SJCRH30 (cell line): ENCODE data around the gene CCL26. TPM values are rescaled to one million over a fixed set of nuclear protein-coding genes. Genes with fewer than 3 reads are reported as not detected.

ENCODE experiments used
- DNase-seq, 2 experiments: peaks; one replicate each; pipeline ENCODE4 v3.0.0-alpha.2; 2015 to 2020
- H3K27ac ChIP-seq: fragments of 250-450 bp; sonication (Bioruptor Pico); 2 replicates; pipeline ENCODE4 v1.5.1; 2020; ENCODE audit warnings: mild to moderate bottlenecking, moderate library complexity
- H3K27me3 ChIP-seq: fragments of 250-450 bp; sonication (Bioruptor Pico); 2 replicates; pipeline ENCODE4 v1.5.1; 2020; ENCODE audit warnings: mild to moderate bottlenecking, moderate library complexity
- H3K36me3 ChIP-seq: fragments of 250-450 bp; sonication (Bioruptor Pico); 2 replicates; pipeline ENCODE4 v1.5.1; 2020; ENCODE audit warnings: mild to moderate bottlenecking, moderate library complexity
- H3K4me1 ChIP-seq: fragments of 250-450 bp; sonication (Bioruptor Pico); 2 replicates; pipeline ENCODE4 v1.5.1; 2020; ENCODE audit warnings: mild to moderate bottlenecking, moderate library complexity
- H3K4me3 ChIP-seq: fragments of 250-450 bp; sonication (Bioruptor Pico); 2 replicates; pipeline ENCODE4 v1.5.1; 2020; ENCODE audit warnings: mild to moderate bottlenecking, moderate library complexity
- H3K9me3 ChIP-seq: fragments of 250-450 bp; sonication (Bioruptor Pico); replicated peaks from 2 replicates; pipeline ENCODE4 v1.5.1; 2020; ENCODE audit warnings: mild to moderate bottlenecking, moderate library complexity
- total RNA-seq: library from RNA; depleted of rRNA; stranded (reverse); fragments of >200 nt; shearing (Covaris generic); gene quantifications from 2 replicates; pipeline ENCODE4 v1.2.3, GENCODE V29; 2014; rRNA removed

The CCL26 gene
- total RNA-seq, 1 experiment from 2014 or later = not detected

DNA sequence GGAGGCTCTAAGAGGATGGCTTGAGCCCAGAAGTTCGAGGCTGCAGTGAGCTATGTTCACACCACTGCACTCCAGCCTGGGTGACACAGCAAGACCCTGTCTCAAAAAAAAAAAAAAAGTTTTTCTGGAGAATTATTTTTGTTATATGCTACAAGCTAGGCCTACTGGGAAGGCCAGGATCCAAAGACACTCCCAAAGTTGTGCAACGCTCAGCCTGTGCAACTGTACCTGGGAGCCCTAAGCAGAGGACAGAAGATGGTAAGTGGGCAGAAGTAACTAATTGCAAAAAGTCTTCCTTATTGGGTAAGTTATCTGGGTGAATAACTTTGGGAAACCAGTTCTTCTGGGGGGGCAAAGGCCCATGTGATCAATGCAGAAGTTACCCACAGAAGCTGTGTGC lies 50.6 kb downstream of the CCL26 start:
- H3K4me3 ChIP-seq = no peak overlapping the region
- no peak overlapping the region for H3K27ac ChIP-seq
- H3K27me3 ChIP-seq = no peaks in the 10 kb centered on the region
- H3K4me1 ChIP-seq = no peaks in the 10 kb centered on the region
- peaks cover 4% of the 10 kb centered on the region; the same call in 1 of the 2 replicates for H3K36me3 ChIP-seq
- no peak for DNase-seq
- no peaks in the 10 kb centered on the region for H3K9me3 ChIP-seq

DNA sequence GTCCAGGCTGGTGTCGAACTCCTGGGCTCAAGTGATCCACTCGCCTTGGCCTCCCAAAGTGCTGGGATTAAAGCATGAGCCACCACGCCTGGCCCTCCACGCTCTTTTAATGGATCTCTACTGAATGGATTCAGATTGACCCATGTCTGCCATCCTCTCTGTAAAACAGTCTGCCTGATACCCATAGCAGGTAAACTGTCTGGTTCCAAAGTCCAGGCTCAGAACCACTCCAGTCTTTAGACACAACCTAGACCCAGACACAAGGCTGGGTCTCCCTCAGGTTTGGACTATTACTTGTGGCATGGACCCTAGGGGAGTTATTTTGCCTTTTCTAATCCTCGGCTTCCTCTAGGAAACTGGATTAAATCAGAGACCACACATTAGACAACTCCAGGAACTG lies 52.4 kb downstream of the CCL26 start:
- H3K27me3 ChIP-seq = no peaks in the 10 kb centered on the region
- no peak overlapping the region for H3K4me3 ChIP-seq
- H3K4me1 ChIP-seq = no peaks in the 10 kb centered on the region
- H3K36me3 ChIP-seq = peaks cover 4% of the 10 kb centered on the region; the same call in 1 of the 2 replicates
- no peaks in the 10 kb centered on the region for H3K9me3 ChIP-seq
- no peak overlapping the region for H3K27ac ChIP-seq
- no peak for DNase-seq

Other genes with a start within 250 kb of the CCL26 start
- gene HIP1, start 33.3 kb downstream of the CCL26 start, total RNA-seq = 48.6 and 49.6 TPM in 2 replicates
- gene CCL24, start 41.6 kb upstream of the CCL26 start, total RNA-seq = 0.35 TPM in 1 of 2 replicates, not detected in the other
- 49.3 and 50.6 TPM in 2 replicates for gene RHBDD2, start 106.8 kb upstream of the CCL26 start, total RNA-seq
- 106 and 109 TPM in 2 replicates for gene POR, start 142.9 kb upstream of the CCL26 start, total RNA-seq
- gene TMEM120A, start 222.4 kb upstream of the CCL26 start, total RNA-seq = 14.0 and 21.2 TPM in 2 replicates